GM23338 (cell line): ENCODE data around the gene CDK1. TPM values are rescaled to one million over a fixed set of nuclear protein-coding genes. Genes with fewer than 3 reads are reported as not detected.

Experiments used
- ATAC-seq: fragments of 200-7000 bp; cut with Tn5 transposase; 3 replicates; pipeline ENCODE4 v1.9.1; 2020
- DNase-seq: peaks from one replicate; pipeline ENCODE4 v3.0.0-alpha.2; 2015; ENCODE audit warnings: low spot score
- H2AFZ ChIP-seq: fragments of 200-600 bp; sonication (generic); 2 replicates; pipeline ENCODE4 v1.8.0; 2016; ENCODE audit warnings: antibody characterized with exemption, mild to moderate bottlenecking, moderate library complexity
- H3F3A ChIP-seq: fragments of 200-600 bp; sonication (generic); replicated peaks from 2 replicates; pipeline ENCODE4 v1.8.0; 2017; ENCODE audit warnings: antibody characterized with exemption, mixed run types, low read depth
- H3K27ac ChIP-seq: fragments of 200-600 bp; sonication (generic); 2 replicates; pipeline ENCODE4 v1.6.1; 2016; ENCODE audit warnings: low read depth
- H3K27me3 ChIP-seq: fragments of 200-600 bp; sonication (generic); 2 replicates; pipeline ENCODE4 v1.8.0; 2016; ENCODE audit warnings: mild to moderate bottlenecking, mixed run types, moderate library complexity; ENCODE audit not compliant: insufficient read depth
- H3K36me3 ChIP-seq: fragments of 200-600 bp; sonication (generic); 2 replicates; pipeline ENCODE4 v1.8.0; 2016; ENCODE audit warnings: mild to moderate bottlenecking; ENCODE audit not compliant: insufficient read depth
- H3K4me1 ChIP-seq: fragments of 200-600 bp; sonication (generic); 2 replicates; pipeline ENCODE4 v1.8.0; 2016; ENCODE audit warnings: mild to moderate bottlenecking, moderate library complexity; ENCODE audit not compliant: insufficient read depth
- H3K4me2 ChIP-seq: fragments of 200-600 bp; sonication (generic); 2 replicates; pipeline ENCODE4 v1.7.1; 2017; ENCODE audit warnings: mixed run types
- H3K4me3 ChIP-seq: fragments of 200-600 bp; sonication (generic); 2 replicates; pipeline ENCODE4 v1.6.1; 2016; ENCODE audit warnings: mixed run types
- H3K79me2 ChIP-seq: fragments of 200-600 bp; sonication (generic); replicated peaks from 2 replicates; pipeline ENCODE4 v1.8.0; 2017; ENCODE audit warnings: mild to moderate bottlenecking; ENCODE audit not compliant: insufficient read depth
- H3K9me2 ChIP-seq: fragments of 200-600 bp; sonication (generic); 2 replicates; pipeline ENCODE4 v1.8.0; 2017; ENCODE audit not compliant: insufficient read depth
- H4K20me1 ChIP-seq: fragments of 200-600 bp; sonication (generic); replicated peaks from 2 replicates; pipeline ENCODE4 v1.8.0; 2017; ENCODE audit warnings: mild to moderate bottlenecking; ENCODE audit not compliant: insufficient read depth
- H3K27ac Mint-ChIP-seq: 2 replicates; pipeline ENCODE4 v1.8.0; 2020; ENCODE audit warnings: inconsistent platforms, mild to moderate bottlenecking, moderate library complexity, mixed read lengths
- H3K27me3 Mint-ChIP-seq: 3 replicates; pipeline ENCODE4 v1.8.0; 2022; ENCODE audit warnings: low read depth, mild to moderate bottlenecking, moderate library complexity, mixed read lengths, inconsistent platforms; ENCODE audit not compliant: insufficient read depth, poor library complexity
- H3K36me3 Mint-ChIP-seq: 3 replicates; pipeline ENCODE4 v1.8.0; 2021; ENCODE audit warnings: low read depth, mild to moderate bottlenecking, inconsistent platforms, moderate library complexity, mixed read lengths
- H3K4me1 Mint-ChIP-seq: 3 replicates; pipeline ENCODE4 v1.8.0; 2020; ENCODE audit warnings: mild to moderate bottlenecking, inconsistent platforms, mixed read lengths
- H3K4me3 Mint-ChIP-seq: 3 replicates; pipeline ENCODE4 v1.8.0; 2021; ENCODE audit warnings: moderate library complexity, mild to moderate bottlenecking, inconsistent platforms, mixed read lengths
- H3K9me3 Mint-ChIP-seq: 3 replicates; pipeline ENCODE4 v1.8.0; 2020; ENCODE audit warnings: moderate library complexity, mild to moderate bottlenecking, inconsistent platforms, mixed read lengths
- NANOG ChIP-seq: IDR thresholded peaks from 2 replicates; pipeline ENCODE4 v1.6.1; 2016; ENCODE audit warnings: antibody characterized with exemption, borderline replicate concordance
- REST ChIP-seq: IDR thresholded peaks from one replicate; pipeline ENCODE4 v1.6.1; 2018; ENCODE audit warnings: antibody characterized with exemption; ENCODE audit not compliant: unreplicated experiment
- ZNF331 ChIP-seq: fragments of 250-450 bp; sonication (Bioruptor Pico); IDR thresholded peaks from 2 replicates; pipeline ENCODE4 v1.5.0; 2020; ENCODE audit warnings: low read depth, mild to moderate bottlenecking, moderate library complexity
- ZNF462 ChIP-seq: fragments of 250-450 bp; sonication (Bioruptor Pico); IDR thresholded peaks from 2 replicates; pipeline ENCODE4 v1.5.0; 2020; ENCODE audit warnings: mild to moderate bottlenecking, moderate library complexity
- polyA plus RNA-seq: library from polyadenylated mRNA; unstranded; fragments of >200 nt; fragmentation: Nextera tagmentation; extraction: Ambion mirVana; gene quantifications from 2 replicates; pipeline ENCODE4 v1.2.1, GENCODE V29; 2016
- total RNA-seq: library from RNA; depleted of rRNA; stranded (reverse); fragments of >200 nt; shearing (Covaris generic); gene quantifications from 2 replicates; pipeline ENCODE4 v1.2.3, GENCODE V29; 2014

The CDK1 gene
- total and polyA plus RNA-seq, 2 experiments from 2014 or later, result 165 to 166 TPM

- TF ChIP-seq ZNF462, result no peak
Measured at GRCh38 chr10:60825520-60825919, 47.2 kb downstream of the CDK1 start (continued).

GRCh38 chr10:60827791-60828488, 49.7 kb downstream of the CDK1 start:
- H3F3A ChIP-seq, result no peaks in the 10 kb centered on the region
- no peaks in the 10 kb centered on the region for H3K9me3 Mint-ChIP-seq
- H3K4me2 ChIP-seq, result 0 out of 2 replicates have a peak overlapping the region, but pooled peaks have one; percentile 12
- DNase-seq, result peak; percentile 18
- H3K4me3 Mint-ChIP-seq, result no peak overlapping the region
- no peaks in the 10 kb centered on the region for H3K79me2 ChIP-seq
- H3K27me3 Mint-ChIP-seq, result no peaks in the 10 kb centered on the region
- H3K4me1 Mint-ChIP-seq, result peaks cover 10% of the 10 kb centered on the region
- H3K27ac ChIP-seq, result no peak overlapping the region
- ATAC-seq, result no peak
- no peaks in the 10 kb centered on the region for H4K20me1 ChIP-seq
- peaks cover 6% of the 10 kb centered on the region; the same call in 1 of the 2 replicates for H3K4me1 ChIP-seq
- no peaks in the 10 kb centered on the region for H3K36me3 Mint-ChIP-seq
- H3K36me3 ChIP-seq, result no peaks in the 10 kb centered on the region
- H3K9me2 ChIP-seq, result peaks cover 4% of the 10 kb centered on the region; the same call in 1 of the 2 replicates
- TF ChIP-seq NANOG, result no peak
- no peak for TF ChIP-seq ZNF331 (CRISPR knock-in tag)
- no peak for TF ChIP-seq REST
- TF ChIP-seq ZNF462, result no peak
- peak overlapping the region; percentile 40 for H2AFZ ChIP-seq
- H3K27me3 ChIP-seq, result no peaks in the 10 kb centered on the region
- no peak overlapping the region for H3K4me3 ChIP-seq
- peak overlapping the region; percentile 22; the same call in 1 of the 2 replicates for H3K27ac Mint-ChIP-seq
